NCI-H510A treated with DMSO at 0.1 percent for 48 hours (cell line): ENCODE data around the gene DRD3.

Experiments used
- DNase-seq: peaks from one replicate; lab custom pipeline; 2025; lab: John Stamatoyannopoulos, UW

The DRD3 gene

GRCh38 chr3:114178770-114179368 is at the start of gene DRD3:
Gene DRD3 (minus strand): TSS chr3:114179052. CDS start chr3:114171992, 7,060 bp downstream.
- no peak for DNase-seq

DNA sequence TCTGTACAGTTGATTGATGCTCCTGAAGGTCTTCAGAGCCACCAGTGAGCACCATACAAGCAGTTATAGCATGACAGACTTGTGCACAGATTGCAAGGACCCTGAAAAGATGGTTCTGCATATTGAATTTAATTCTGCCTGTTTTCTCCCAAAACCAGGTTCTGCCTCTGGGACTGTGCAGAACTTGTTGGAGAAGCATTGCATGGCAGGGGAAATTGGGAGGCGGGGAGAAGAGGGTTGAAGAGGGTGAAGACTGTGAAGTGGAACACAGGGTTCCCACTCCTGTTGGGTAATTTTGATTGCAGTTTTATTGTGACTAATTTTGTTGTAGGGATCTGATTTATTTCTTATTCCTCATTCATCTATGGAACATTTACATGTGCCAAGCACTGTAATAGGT is 48.2 kb upstream of the DRD3 start:
- no peak for DNase-seq

DNA sequence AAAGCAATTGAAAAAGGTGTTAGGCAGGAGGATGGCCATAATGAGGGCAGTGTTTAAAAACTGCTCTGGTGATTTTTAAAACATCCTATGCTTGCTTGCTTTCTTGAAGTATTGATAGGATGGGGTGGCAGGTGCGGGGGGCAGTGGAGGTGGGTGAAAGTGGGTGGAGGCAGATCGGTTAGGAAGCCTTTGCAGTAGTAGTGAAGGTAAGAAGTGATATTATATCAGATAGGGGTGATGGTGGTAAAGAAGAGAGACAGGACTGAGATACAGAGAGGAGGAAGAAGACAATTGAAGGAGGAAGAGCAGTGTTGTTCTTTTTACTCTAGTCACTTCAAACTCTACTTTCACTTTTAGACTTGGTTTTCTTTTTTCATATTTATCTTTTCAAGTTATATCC is 47.5 kb upstream of the DRD3 start:
- DNase-seq, result no peak

DNA sequence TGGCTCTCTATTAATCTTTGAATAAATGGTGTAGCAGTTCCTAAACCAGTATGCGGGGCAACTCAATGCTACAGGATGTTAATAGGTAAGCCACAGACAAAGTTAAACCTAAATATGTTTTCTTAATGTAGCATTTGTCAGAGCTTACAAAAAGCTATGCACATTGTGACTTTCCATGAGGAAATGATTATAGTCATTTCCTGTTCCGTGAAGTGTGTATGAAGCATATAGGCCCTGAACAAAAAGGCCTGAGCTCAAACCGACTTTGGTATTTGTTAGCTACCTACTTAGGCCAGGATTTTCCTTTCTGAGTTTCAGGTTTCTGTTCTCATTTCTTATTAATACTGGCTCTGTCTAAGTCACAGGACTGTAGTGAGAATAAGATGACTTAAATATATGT is 44.3 kb upstream of the DRD3 start:
- DNase-seq, result no peak

GRCh38 chr3:114221881-114222264 is 43.0 kb upstream of the DRD3 start:
- no peak for DNase-seq

DNA sequence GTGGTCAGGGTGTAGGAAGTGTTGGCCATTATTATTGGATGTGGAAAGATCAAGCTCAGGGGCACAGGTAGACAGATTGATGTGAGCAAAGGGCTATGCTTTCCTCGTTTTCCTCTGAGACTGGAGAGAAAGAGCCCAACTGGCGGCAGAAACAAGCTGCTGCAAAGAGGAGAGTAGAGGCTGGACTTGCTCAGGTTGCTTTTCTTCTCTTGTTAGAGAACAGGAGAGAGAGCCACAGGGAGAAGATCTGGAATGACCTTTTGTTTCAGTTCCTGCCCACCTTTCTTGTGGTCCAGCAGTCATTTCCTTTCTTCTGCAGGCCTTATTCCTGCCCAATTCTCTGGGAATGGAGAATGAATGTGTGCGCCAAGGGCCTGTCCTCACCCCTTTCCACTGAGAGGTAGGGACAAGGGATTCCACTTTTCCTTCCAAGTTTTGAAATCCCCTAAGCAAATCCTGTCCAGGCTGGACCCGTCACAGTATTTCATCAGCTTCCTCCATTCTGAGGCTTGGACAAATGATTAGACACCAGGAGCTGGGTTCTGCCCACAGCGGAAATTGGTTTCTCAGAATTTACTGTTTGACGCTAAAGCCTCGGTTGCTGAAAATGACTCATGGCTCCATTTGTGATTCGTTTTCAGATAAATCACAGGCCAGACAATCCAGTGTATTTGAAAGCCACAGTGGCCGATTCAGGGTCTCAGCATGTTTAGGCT is 42.5 kb upstream of the DRD3 start:
- no peak for DNase-seq

GRCh38 chr3:114219741-114220140 is 40.9 kb upstream of the DRD3 start:
- DNase-seq, result no peak

DNA sequence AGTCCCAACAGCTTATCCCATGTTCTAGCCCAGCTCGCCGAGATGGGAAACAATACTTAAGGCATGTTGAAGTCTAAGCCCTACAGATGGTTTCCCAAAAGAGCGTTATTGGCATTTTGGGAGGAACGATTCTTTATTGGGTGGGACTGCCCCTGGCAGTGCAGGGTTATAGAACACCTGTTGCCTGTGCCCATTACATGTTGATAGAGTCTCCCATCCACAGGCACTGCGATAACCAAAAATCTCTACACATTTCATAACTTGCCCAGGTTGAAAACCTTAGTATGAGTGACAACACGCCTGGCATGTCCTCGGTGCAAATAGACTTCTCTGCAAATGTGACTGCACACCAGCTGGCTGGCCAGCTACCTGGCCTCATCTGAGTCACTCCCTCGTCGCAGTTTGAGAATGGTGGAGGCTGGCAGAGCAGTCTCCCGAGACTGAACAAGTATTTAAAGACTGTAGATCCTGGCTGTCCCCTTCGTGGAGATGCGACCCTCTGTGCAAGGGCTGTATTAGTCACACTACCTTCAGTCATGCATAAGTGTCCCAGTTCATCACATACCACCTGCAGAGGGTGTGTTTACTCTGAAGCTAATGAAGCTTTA is 39.8 kb upstream of the DRD3 start:
- no peak for DNase-seq

- no peak for DNase-seq
These were observed 39.2 kb upstream of the DRD3 start for GRCh38 chr3:114218006-114218405.

DNA sequence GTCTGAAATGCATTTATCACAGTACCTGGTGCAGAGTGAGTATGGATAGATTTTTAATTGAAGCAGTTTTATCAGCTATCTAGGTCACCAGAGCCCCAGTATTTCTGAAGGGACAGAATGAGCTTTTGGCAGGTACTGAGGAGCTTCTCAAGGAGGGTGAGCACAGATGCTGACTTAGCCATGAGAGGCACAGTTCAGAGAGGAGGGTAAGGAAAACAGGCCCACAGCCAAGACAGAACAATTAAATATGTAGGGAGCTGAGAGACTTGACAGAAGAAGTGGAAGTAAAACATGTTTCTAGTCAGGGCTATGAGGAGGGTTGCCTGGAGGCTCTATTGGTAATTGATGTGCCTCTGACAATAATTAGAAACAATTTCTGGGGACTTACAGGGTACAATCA is 38.4 kb upstream of the DRD3 start:
- DNase-seq, result no peak

- DNase-seq, result no peak
These were observed 37.5 kb upstream of the DRD3 start for GRCh38 chr3:114216186-114216970.

DNA sequence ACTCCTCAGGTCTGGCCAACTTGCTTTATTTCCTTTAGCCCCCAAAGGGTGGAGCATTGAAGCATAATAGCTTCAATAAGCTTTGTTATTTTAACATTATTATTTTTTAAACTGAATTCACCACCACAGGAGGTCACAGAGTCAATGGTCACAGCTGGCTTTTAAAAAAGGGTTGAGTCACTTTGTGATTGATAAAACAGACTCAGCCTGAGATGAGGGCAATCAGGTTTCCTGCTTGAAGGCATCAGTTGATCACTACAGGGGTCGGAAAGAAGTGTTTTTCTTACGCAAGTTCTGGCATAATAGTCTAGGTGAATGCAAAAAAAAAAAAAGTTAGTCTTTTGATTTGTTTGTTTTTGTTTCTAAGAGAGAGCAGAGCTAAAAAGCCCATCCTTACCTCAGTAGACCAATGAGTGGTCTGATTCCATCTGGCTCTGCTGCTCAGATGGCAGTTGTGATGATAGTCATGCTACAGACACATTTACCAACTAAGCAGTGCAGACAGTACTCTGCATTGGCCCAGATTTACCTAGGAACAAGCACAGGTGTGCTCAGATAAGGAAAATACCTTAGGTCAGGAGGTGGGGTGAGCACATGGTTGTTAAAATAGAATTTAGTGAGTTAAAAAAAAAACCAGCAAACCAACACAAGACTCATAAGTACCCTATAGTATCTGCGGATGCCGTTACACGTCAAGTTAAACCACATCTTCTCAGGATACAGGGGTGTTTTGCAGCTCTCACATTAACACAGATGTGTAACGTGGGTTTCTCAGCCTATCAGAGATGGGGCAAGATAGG is 35.9 kb upstream of the DRD3 start:
- no peak for DNase-seq

- no peak for DNase-seq
These were observed 35.0 kb upstream of the DRD3 start for GRCh38 chr3:114213627-114214541.

GRCh38 chr3:114213292-114213626 is 34.4 kb upstream of the DRD3 start:
- DNase-seq, result no peak

- DNase-seq, result no peak
These were observed 33.8 kb upstream of the DRD3 start for GRCh38 chr3:114212646-114213045.

DNA sequence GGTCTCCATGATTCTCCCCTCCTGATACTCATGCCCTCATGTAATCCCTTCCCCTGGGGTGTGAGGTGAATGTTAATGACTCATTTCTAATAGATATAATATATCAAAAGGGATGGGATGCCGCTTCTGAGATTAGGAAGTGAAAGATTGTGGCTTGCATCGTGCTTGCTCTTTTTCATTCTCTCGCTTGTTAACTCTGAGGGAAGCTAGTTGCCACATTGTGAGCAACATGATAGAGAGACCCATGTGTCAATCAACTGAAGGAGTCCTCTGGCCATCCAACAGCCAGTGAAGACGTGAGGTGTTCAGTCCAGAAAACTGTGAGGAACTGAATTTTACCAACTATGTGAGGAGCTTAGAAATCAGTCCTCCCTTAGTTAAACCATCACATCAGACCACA is 28.9 kb upstream of the DRD3 start:
- DNase-seq, result no peak

GRCh38 chr3:114206342-114206741 is 27.5 kb upstream of the DRD3 start:
- no peak for DNase-seq

DNA sequence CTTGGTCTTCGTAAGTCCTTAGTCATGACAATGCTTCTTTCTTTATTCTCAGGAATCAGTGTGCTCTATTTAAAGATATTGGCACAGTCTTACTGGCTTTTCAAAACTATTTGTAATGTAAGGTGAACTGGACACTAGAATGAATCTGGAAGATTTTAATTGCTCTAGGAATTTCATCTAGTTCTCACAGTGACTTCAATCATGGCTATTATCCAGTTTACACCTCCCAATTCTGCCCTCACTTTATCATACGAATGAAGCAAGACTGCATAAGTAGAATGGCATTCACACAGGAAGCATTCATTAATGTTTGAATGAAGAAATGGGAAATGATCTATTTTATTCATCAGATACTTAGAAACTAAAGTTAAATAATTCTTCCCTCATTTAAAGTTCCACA is 26.7 kb upstream of the DRD3 start:
- DNase-seq, result no peak

DNA sequence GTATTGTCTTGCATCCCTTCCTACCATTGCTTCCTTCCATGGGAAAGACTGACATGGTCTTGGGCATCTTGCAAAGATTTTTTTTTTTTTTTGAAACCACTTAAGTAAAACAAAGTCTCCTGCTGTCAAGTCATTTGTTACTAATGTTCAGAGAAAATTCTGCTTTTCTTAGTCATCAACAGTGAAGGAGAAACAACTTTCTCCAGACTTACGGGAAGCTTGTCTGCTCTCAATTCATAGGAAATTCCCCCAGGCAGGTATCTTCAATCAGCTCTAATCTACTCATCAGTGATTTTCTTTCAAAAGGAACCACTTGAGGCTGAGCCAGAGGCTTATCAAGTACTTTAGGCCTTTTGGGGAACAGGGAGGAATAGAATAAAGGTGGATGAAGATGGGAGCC is 15.9 kb upstream of the DRD3 start:
- DNase-seq, result no peak

DNA sequence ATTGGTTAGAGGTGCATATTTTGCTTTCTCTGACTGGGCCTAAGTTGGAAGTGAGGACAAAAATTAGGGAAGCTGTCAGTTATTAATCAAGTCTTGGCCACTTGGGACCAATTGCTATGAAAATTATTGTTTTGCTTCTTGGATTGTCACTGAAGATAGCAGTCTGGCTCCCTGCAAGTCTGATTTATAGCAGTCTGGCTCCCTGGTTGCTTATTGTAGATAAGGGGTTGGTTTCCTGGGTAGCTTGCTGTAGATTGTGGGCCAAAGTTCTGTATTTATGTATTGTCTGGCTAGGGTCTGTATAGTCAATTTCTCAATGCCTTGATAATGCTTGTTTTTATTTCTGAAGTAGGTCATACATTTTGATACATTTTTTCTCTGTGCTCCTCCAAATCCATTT is 13.3 kb upstream of the DRD3 start:
- no peak for DNase-seq

- DNase-seq, result no peak
These were observed 7.6 kb upstream of the DRD3 start for GRCh38 chr3:114186501-114186900.
